Esophagus muscularis mucosa (tissue), 4 donors: Measurements from ENCODE around the gene ZNF423. TPM values are rescaled to one million over a fixed set of nuclear protein-coding genes. Genes with fewer than 3 reads are reported as not detected.

Source experiments
- DNase-seq: peaks from one replicate; pipeline ENCODE4 v3.0.0-alpha.2; 2017; ENCODE audit errors: extremely low spot score
- H3K27ac ChIP-seq, 4 donors: fragments of 200-600 bp; sonication (generic); replicated peaks in 1 of 4; 1 replicate in 3 of 4; 2 replicates in 1 of 4; pipeline ENCODE4 v1.5.1; 2016 to 2019; ENCODE audit warnings: mild to moderate bottlenecking in 1 of 4
- H3K27me3 ChIP-seq, 4 donors: fragments of 200-600 bp; sonication (generic); one replicate each; pipeline versions ENCODE4 v1.5.1 to v1.6.0; 2016 to 2019
- H3K36me3 ChIP-seq, 4 donors: fragments of 200-600 bp; sonication (generic); one replicate each; pipeline ENCODE4 v1.5.1; 2016 to 2019
- H3K4me1 ChIP-seq, 4 donors: fragments of 200-600 bp; sonication (generic); one replicate each; pipeline ENCODE4 v1.5.1; 2016 to 2019
- H3K4me3 ChIP-seq, 4 donors: fragments of 200-600 bp; sonication (generic); 1 replicate in 2 of 4; 2 replicates in 2 of 4; pipeline ENCODE4 v1.5.1; 2016 to 2019; ENCODE audit warnings: mild to moderate bottlenecking in 4 of 4, moderate library complexity in 1 of 4
- H3K9me3 ChIP-seq, 4 donors: fragments of 200-600 bp; sonication (generic); 1 replicate in 3 of 4; 2 replicates in 1 of 4; pipeline ENCODE4 v1.5.1; 2016 to 2019
- EP300 ChIP-seq: sonication (generic); formaldehyde crosslinking; IDR thresholded peaks from one replicate; pipeline ENCODE4 v1.6.1; 2017; ENCODE audit warnings: antibody characterized with exemption
- POLR2A ChIP-seq: fragments of 450-650 bp; IDR thresholded peaks from one replicate; pipeline ENCODE4 v1.6.1; 2017; ENCODE audit warnings: antibody characterized with exemption, moderate library complexity, mild to moderate bottlenecking, low read depth
- POLR2AphosphoS5 ChIP-seq, 2 donors: sonication (generic); formaldehyde crosslinking; IDR thresholded peaks; one replicate each; pipeline ENCODE4 v1.6.1; 2017; ENCODE audit warnings: antibody characterized with exemption in 2 of 2
- WGBS: methylation state at CpG from one replicate; pipeline ENCODE4 v1.1.5; 2018; 5-methylcytosine and 5-hydroxymethylcytosine counted together
- intact Hi-C: fragments of 100-400 bp; cut with DNase I; formaldehyde crosslinking; loops from one replicate; pipeline ENCODE4 v1.15.1; 2023
- total RNA-seq, 4 donors: library from RNA; depleted of rRNA; stranded (reverse); fragments of >200 nt; gene quantifications; one replicate each; pipeline versions ENCODE4 v1.1.0 to v1.2.1, GENCODE V29; 2016
- TF ChIP-seq, protein P1 (sequence below), 3 experiments: fragments of 200-600 bp in 2 of 3; fragments of 450-650 bp in 1 of 3; sonication (generic) in 2 of 3; IDR thresholded peaks; one replicate each; pipeline ENCODE4 v1.5.1; 2017 to 2019; ENCODE audit warnings: antibody characterized with exemption in 3 of 3, mild to moderate bottlenecking in 2 of 3, moderate library complexity in 1 of 3

Gene ZNF423
- total RNA-seq, 4 donors from 2014 or later: 8.7 to 22.5 (median 10.3) TPM

- Histone ChIP-seq H3K27ac (no peak overlapping the region), H3K4me1 (peaks cover 38 to 55% (median 46%) of the 10 kb centered on the region in 4 donors), H3K4me3 (no peak overlapping the region), H3K36me3 (no peaks in the 10 kb centered on the region), H3K9me3 (no peaks in the 10 kb centered on the region), H3K27me3 (no peaks in the 10 kb centered on the region)
- DNase-seq: no peak
- TF ChIP-seq EP300 (no peak), POLR2AphosphoS5 (IDR thresholded peaks at IDR 0.05) (no peak), POLR2A (no peak)
- TF ChIP-seq, protein P1, sequence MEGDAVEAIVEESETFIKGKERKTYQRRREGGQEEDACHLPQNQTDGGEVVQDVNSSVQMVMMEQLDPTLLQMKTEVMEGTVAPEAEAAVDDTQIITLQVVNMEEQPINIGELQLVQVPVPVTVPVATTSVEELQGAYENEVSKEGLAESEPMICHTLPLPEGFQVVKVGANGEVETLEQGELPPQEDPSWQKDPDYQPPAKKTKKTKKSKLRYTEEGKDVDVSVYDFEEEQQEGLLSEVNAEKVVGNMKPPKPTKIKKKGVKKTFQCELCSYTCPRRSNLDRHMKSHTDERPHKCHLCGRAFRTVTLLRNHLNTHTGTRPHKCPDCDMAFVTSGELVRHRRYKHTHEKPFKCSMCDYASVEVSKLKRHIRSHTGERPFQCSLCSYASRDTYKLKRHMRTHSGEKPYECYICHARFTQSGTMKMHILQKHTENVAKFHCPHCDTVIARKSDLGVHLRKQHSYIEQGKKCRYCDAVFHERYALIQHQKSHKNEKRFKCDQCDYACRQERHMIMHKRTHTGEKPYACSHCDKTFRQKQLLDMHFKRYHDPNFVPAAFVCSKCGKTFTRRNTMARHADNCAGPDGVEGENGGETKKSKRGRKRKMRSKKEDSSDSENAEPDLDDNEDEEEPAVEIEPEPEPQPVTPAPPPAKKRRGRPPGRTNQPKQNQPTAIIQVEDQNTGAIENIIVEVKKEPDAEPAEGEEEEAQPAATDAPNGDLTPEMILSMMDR (IDR thresholded peaks at IDR 0.05): no peak
- intact Hi-C loops: loop anchor here (5.0 to 10.0 kb wide), 2 partner anchors 107 to 136 kb away; partner anchors contain the start of gene ZNF423
- 48% methylated on average over 15 of the region's 15 CpGs for WGBS
These were observed 105.4 kb downstream of the ZNF423 start for GRCh38 chr16:49750341-49751000.

DNA sequence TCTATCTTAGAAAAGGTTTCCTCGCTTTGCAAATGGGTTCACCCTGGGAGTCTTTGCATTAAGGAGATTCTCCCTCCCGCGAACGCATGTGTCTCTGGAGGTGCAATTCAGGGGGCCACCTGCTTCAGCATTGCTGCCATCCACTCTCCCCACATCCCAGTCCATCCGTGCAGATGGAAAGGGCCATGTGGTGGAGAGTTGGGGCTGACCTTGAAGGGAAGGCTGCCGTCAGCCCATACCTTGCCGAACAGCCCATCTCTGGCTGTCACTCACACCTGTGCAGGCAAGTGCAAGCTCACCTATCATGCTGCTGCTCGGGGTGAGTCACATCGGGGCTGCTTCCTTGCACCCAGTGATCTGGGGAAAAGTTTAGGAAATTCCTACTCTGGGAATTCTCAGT, 106.1 kb downstream of the ZNF423 start:
- no peak overlapping the region for H3K4me3 ChIP-seq
- peaks cover 31 to 49% (median 39%) of the 10 kb centered on the region in 4 donors for H3K4me1 ChIP-seq
- intact Hi-C loops: loop anchor here (5.0 to 10.0 kb wide), 2 partner anchors 107 to 135 kb away; partner anchors contain the start of gene ZNF423
- 85% methylated on average over 6 of the region's 9 CpGs for WGBS
- no peak for TF ChIP-seq POLR2A
- TF ChIP-seq POLR2AphosphoS5 (IDR thresholded peaks at IDR 0.05): no peak
- TF ChIP-seq EP300: no peak
- TF ChIP-seq, protein P1 (IDR thresholded peaks at IDR 0.05): no peak
- no peaks in the 10 kb centered on the region for H3K9me3 ChIP-seq
- H3K27me3 ChIP-seq: no peaks in the 10 kb centered on the region
- H3K27ac ChIP-seq: no peak overlapping the region
- no peaks in the 10 kb centered on the region for H3K36me3 ChIP-seq
- no peak for DNase-seq

DNA sequence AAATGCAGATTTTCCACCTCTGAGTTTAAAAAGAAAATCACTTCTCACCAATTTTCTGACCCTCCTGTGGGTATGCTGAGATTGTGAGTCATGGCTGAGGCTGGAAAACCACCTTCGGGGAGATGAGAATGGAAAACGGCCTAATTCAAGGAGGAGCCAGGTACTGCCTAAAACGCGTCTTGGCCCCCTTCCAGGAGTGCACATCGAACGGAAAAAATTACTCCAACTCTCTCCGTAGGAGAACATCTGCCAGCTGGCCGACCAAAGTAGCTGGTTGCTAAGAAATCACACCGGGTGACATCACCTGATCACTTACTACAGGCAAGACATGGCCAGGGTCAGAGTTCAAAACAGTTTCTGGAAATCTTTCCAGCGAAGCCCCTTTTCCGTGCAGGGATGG, 107.6 kb downstream of the ZNF423 start:
- TF ChIP-seq, protein P1 (IDR thresholded peaks at IDR 0.05): no peak
- TF ChIP-seq POLR2AphosphoS5 (IDR thresholded peaks at IDR 0.05) (peak; percentile 47 to 61), EP300 (no peak), POLR2A (no peak)
- Histone ChIP-seq H3K27me3 (no peaks in the 10 kb centered on the region), H3K36me3 (no peaks in the 10 kb centered on the region), H3K9me3 (no peaks in the 10 kb centered on the region), H3K4me1 (peaks cover 18 to 38% (median 28%) of the 10 kb centered on the region in 4 donors), H3K27ac (no peak overlapping the region), H3K4me3 (no peak overlapping the region)
- intact Hi-C loops: no loop called here
- no peak for DNase-seq
- WGBS: 26% methylated on average over 11 of the region's 11 CpGs

DNA sequence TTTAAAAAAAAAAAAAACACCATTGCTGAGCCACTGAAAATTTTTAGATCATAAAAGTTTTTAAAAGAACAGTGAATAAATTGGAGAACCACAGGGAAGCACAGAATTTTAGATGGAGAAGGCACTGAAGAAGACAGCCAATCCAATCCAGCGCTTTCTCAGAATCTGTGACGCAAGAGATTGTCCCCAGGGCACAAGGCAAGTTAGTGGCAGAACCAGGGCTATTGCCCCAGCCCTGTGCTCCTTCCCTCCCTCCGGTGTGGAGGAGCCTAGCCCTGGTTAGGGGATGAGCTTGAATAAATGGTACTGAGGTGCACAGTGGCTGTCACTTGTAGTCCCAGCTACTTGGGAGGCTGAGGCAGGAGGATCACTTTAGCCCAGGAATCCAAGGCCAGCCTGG, 108.3 kb downstream of the ZNF423 start:
- H3K27ac ChIP-seq: no peak overlapping the region

DNA sequence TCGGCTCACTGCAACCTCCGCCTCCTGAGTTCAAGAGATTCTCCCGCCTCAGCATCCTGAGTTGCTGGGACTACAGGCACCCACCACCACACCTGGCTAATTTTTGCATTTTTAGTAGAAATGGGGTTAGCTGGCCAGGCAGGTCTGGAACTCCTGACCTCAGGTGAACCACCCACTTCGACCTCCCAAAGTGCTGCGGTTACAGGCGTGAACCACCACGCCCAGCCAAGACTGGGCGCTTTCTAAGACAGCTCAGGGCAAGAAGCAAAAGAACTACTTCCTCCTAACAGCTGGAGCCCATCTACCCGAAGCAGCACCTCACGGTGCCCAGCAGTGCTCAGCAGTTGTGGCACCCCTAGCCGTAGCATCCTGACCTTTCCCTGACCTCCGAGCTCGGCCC, 109.4 kb downstream of the ZNF423 start:
- no peak overlapping the region for H3K27ac ChIP-seq
- peaks cover 18 to 41% (median 28%) of the 10 kb centered on the region in 4 donors for H3K4me1 ChIP-seq
- no peaks in the 10 kb centered on the region for H3K27me3 ChIP-seq
- TF ChIP-seq POLR2A (no peak), POLR2AphosphoS5 (IDR thresholded peaks at IDR 0.05) (no peak)
- intact Hi-C loops: no loop called here
- no peaks in the 10 kb centered on the region for H3K9me3 ChIP-seq
- no peak overlapping the region for H3K4me3 ChIP-seq
- no peaks in the 10 kb centered on the region for H3K36me3 ChIP-seq
- 89% methylated on average over 9 of the region's 13 CpGs for WGBS
- DNase-seq: no peak

More for the DNA sequence above, 108.3 kb downstream of the ZNF423 start:
- peaks cover 18 to 38% (median 28%) of the 10 kb centered on the region in 4 donors for H3K4me1 ChIP-seq
- 88% methylated on average over 3 of the region's 3 CpGs for WGBS
- no peaks in the 10 kb centered on the region for H3K9me3 ChIP-seq
- no peak for DNase-seq
- no peak overlapping the region for H3K4me3 ChIP-seq
- no peaks in the 10 kb centered on the region for H3K36me3 ChIP-seq
- TF ChIP-seq POLR2AphosphoS5 (IDR thresholded peaks at IDR 0.05) (no peak), POLR2A (no peak)
- no peaks in the 10 kb centered on the region for H3K27me3 ChIP-seq
- intact Hi-C loops: no loop called here
